Measurements from ENCODE around the gene SLC1A3.

DNA sequence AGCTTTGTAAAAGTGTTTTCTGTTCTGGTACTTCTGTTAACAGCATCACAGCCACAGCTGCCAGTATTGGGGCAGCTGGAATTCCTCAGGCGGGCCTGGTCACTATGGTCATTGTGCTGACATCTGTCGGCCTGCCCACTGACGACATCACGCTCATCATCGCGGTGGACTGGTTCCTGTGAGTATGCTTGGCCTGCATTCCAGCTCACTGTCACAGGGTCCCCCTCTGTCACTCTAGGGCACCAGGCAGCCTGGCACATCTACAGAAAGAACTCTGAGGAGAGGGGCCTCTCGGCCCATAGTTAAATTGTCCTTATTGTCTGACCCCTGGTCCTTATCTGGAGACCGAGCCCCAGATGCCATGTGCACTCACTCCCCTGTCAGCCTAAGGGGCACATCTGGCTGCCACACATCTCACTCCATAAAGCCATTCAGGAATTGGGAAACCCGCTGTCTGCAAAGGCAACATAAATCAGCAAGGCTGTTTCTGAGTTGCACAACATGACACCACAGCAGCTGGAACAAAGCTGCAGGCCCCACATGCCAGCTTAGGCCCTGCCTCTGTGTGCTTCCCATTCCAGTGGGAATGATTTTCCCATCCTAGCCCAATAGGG, 77.5 kb downstream of the SLC1A3 start:
- TF ChIP-seq TCF4 (CRISPR knock-in tag; IDR thresholded peaks at IDR 0.05; ENCODE audit: borderline replicate concordance) (peak; percentile 89), TOX (CRISPR knock-in tag; IDR thresholded peaks at IDR 0.05; ENCODE audit: borderline replicate concordance) (no peak), RARB (CRISPR knock-in tag; IDR thresholded peaks at IDR 0.05) (no peak), ZNF70 (CRISPR knock-in tag; IDR thresholded peaks at IDR 0.05) (no peak), ZFP30 (CRISPR knock-in tag; IDR thresholded peaks at IDR 0.05) (no peak), ZFP3 (CRISPR knock-in tag; IDR thresholded peaks at IDR 0.05) (no peak), ISL1 (CRISPR knock-in tag; IDR thresholded peaks at IDR 0.05) (no peak)
- TF ChIP-seq, protein P1, sequence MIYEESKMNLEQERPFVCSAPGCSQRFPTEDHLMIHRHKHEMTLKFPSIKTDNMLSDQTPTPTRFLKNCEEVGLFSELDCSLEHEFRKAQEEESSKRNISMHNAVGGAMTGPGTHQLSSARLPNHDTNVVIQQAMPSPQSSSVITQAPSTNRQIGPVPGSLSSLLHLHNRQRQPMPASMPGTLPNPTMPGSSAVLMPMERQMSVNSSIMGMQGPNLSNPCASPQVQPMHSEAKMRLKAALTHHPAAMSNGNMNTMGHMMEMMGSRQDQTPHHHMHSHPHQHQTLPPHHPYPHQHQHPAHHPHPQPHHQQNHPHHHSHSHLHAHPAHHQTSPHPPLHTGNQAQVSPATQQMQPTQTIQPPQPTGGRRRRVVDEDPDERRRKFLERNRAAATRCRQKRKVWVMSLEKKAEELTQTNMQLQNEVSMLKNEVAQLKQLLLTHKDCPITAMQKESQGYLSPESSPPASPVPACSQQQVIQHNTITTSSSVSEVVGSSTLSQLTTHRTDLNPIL (CRISPR knock-in tag; IDR thresholded peaks at IDR 0.05; ENCODE audit: low read depth) = no peak
- TF ChIP-seq, protein P2, sequence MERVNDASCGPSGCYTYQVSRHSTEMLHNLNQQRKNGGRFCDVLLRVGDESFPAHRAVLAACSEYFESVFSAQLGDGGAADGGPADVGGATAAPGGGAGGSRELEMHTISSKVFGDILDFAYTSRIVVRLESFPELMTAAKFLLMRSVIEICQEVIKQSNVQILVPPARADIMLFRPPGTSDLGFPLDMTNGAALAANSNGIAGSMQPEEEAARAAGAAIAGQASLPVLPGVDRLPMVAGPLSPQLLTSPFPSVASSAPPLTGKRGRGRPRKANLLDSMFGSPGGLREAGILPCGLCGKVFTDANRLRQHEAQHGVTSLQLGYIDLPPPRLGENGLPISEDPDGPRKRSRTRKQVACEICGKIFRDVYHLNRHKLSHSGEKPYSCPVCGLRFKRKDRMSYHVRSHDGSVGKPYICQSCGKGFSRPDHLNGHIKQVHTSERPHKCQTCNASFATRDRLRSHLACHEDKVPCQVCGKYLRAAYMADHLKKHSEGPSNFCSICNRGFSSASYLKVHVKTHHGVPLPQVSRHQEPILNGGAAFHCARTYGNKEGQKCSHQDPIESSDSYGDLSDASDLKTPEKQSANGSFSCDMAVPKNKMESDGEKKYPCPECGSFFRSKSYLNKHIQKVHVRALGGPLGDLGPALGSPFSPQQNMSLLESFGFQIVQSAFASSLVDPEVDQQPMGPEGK (CRISPR knock-in tag; IDR thresholded peaks at IDR 0.05; ENCODE audit: borderline replicate concordance) = no peak

Data from SK-N-SH treated with all-trans-retinoic acid at 6 μM for 48 hours (cell line).